Activated CD4-positive, alpha-beta T cell treated with anti-CD3 and anti-CD28 coated beads, Interleukin-2, amount 50 U/mL, for 1 hour (primary cell): ENCODE data around the gene ZNF267.
"Not testable (repeated sequence)": the region's sequence is repeated elsewhere in the genome, so short reads cannot be mapped to it uniquely, and the experiment has no call there.

ENCODE experiments used
- DNase-seq: peaks from one replicate; pipeline ENCODE4 v3.0.0-alpha.2; 2020

Gene ZNF267

GRCh38 chr16:31880322-31880979 lies 6.8 kb downstream of the ZNF267 start:
- no peak for DNase-seq

DNA sequence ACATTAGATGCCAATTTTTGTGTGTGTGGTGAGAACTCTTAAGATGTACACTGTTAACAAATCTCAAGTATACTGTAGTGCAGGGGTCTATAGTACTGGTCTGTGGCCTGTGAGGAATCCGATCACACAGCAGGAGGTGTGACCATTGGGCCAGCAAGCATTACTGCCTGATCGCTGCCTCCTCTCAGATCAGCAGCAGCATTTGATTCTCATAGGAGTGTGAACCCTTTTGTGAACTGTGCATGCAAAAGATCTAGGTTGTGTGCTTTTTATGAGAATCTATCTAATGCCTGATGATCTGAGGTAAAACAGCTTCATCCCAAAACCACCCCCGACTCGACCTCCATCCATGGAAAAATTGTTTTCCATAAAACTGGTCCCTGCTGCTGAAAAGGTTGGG lies 12.6 kb downstream of the ZNF267 start:
- DNase-seq = no peak

- DNase-seq = no peak
These were observed 15.1 kb downstream of the ZNF267 start for GRCh38 chr16:31888735-31889134.

DNA sequence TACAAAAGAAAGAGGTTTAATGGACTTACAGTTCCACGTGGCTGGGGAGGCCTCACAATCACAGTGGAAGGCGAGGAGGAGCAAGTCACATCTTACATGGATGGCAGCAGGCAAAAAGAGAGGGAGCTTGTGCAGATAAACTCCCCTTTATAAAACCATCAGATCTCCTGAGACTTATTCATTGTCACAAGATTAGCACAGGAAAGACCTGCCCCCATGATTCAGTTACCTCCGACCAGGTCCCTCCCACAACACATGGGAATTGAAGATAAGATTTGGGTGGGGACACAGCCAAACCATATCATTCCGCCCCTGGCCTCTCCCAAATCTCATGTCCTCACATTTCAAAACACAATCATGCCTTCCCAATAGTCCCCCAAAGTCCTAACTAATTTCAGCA lies 18.5 kb downstream of the ZNF267 start:
- not testable (repeated sequence) for DNase-seq

- DNase-seq = no peak
These were observed 20.2 kb downstream of the ZNF267 start for GRCh38 chr16:31893824-31894223.

DNA sequence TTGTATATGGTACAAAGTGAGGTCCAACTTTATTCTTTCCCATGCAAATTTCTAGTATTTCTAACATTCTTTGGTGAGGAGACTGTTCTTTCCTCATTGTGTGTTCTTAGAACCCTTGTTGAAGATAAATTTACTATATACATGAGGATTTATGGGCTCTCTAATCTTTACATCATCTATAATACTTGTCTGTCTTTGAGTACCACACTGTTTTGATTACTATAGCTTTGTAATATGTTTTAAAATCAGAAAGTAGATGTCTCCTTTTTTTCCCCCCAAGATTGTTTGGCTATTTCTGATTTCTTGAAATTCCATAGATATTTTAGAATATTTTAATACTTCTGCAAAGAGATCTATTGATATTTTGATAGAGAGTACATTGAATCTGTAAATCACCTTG lies 23.7 kb downstream of the ZNF267 start:
- DNase-seq = no peak

DNA sequence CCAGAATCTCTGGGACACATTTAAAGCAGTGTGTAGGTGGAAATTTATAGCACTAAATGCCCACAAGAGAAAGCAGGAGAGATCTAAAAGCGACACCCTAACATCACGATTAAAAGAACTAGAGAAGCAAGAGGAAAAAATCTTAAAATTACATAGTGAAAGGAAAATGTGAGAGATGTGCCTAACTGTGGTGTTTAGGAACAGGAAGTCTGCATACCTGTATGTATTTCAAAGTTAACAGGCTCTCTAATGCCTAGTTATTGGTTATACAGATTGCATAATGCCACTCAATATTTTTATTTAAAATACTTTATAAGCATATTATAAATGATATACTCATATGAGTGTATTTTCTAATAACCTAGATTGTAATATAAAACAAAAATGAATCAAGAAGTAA lies 25.9 kb downstream of the ZNF267 start:
- no peak for DNase-seq

GRCh38 chr16:31904571-31904970 lies 31.0 kb downstream of the ZNF267 start:
- DNase-seq = not testable (repeated sequence)

- DNase-seq = no peak
These were observed 40.1 kb downstream of the ZNF267 start for GRCh38 chr16:31913668-31914067.

GRCh38 chr16:31916056-31916488 lies 42.5 kb downstream of the ZNF267 start:
- no peak for DNase-seq

DNA sequence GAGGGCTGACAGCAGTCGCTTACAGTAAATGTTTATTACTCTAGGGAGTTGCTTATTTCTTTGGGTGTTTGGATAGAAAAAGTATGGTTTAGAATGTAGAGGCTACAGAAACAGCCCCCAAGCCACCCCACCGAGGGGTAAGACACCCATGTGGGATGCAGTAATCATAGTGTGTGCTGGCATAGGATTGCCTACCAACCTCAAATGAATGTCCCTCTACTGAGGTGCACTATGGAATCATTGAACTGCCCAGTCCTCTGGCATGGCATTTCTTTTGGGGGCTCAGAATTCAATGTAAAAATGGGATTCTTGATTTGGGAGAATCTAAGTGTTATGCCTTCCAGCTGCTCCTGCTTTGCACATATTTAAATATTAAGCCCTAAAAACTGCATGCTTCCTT lies 46.8 kb downstream of the ZNF267 start:
- DNase-seq = no peak

DNA sequence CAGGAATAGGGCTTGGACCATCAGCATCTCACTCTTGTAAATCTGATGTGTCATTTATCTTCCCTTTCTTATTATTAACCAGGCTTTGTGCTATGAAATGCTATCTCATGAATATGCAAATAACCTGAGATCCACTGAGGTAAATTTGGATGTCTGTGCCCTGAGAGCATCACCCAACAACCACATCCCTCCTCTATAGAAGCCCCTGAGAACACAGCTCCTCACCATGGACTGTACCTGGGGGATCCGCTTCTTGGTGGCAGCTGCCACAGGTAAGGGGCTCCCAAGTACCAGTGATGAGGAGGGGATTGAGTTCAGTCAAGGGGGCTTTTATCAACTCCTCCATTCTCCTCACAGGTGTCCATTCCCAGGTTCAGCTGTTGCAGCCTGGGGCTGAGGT lies 78.2 kb downstream of the ZNF267 start:
- not testable (repeated sequence) for DNase-seq

DNA sequence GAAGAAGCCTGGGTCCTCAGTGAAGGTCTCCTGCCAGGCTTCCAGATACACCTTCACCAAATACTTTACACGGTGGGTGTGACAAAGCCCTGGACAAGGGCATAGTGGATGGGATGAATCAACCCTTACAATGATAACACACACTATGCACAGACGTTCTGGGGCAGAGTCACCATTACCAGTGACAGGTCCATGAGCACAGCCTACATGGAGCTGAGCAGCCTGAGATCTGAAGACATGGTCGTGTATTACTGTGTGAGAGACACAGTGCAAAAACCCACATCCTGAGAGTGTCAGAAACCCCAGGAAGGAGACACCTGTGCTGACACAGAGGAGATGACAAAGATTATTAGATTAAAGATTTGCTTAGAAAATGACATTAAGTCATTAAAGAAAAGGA lies 78.6 kb downstream of the ZNF267 start:
- DNase-seq = peak; percentile 27

DNA sequence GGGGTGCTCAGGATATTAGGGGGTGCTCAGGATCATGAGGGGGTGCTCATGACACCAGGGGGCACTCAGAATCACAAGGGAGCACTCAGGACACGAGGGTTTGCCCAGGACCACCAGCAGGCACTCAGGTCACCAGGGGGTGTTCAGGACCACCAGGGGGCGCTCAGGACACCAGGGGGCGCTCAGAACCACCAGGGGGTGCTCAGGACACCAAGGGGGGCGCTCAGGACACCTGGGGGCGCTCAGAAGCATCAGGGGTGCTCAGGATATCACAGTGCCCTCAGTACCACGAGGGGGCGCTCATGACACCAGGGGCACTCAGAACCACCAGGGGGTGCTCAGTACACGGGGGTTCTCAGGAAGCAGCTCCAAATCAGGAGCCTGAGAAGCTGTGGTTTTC lies 82.6 kb downstream of the ZNF267 start:
- DNase-seq = peak; percentile 14

- not testable (repeated sequence) for DNase-seq
These were observed 86.7 kb downstream of the ZNF267 start for GRCh38 chr16:31960186-31960910.
